NOMO-1 (cell line): ENCODE measurements around the gene CHADL.
"Not testable (repeated sequence)": the region's sequence is repeated elsewhere in the genome, so short reads cannot be mapped to it uniquely, and the experiment has no call there.

ENCODE experiments used
- DNase-seq, 2 experiments: peaks; one replicate each; lab custom pipeline; 2025; ENCODE audit not compliant: unreplicated experiment in 2 of 2; lab: John Stamatoyannopoulos, UW

The CHADL gene, protein sequence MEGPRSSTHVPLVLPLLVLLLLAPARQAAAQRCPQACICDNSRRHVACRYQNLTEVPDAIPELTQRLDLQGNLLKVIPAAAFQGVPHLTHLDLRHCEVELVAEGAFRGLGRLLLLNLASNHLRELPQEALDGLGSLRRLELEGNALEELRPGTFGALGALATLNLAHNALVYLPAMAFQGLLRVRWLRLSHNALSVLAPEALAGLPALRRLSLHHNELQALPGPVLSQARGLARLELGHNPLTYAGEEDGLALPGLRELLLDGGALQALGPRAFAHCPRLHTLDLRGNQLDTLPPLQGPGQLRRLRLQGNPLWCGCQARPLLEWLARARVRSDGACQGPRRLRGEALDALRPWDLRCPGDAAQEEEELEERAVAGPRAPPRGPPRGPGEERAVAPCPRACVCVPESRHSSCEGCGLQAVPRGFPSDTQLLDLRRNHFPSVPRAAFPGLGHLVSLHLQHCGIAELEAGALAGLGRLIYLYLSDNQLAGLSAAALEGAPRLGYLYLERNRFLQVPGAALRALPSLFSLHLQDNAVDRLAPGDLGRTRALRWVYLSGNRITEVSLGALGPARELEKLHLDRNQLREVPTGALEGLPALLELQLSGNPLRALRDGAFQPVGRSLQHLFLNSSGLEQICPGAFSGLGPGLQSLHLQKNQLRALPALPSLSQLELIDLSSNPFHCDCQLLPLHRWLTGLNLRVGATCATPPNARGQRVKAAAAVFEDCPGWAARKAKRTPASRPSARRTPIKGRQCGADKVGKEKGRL

DNA sequence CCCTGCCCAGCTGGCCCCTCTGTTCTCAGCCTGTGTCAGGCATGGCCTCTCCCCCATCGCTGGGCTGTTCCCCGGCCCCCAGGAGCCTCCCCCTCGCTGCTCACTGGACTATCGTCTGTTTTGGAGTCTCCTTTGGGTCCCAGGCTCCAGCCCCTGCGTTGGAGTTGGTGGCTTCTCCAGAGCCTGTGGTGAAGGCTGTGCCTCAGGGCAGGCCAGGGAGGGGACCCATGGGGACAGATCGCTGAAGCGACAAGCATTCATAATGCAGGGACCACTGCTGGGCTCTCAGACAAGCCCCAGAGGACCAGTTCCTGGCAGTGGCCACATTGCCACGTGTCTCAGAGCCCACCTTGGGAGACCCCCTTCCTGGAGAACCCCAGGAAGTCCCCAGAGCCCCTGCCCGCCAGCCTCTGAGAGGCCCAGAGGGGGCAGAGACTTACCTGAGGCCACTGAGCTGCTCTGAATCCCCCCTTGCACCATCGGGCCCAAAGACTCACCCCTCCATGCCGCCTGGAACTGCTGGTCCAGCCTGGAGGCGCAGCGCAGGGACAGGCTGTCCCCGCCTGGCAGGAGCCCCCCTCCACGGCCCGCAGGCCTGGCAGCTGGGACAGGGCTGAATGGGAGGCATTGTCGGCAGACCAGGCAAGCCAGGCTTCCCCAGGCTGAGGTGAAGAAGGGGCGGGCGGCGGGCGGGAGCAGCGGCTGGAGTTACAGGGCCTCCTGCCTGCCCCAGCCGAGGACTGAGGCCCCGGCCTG is at the start of gene CHADL:
Gene CHADL, minus strand, starts transcription at position 555 of the 756 bp plus-strand sequence. Its CDS starts 50 bp downstream, at position 505.
- no peak for DNase-seq

DNA sequence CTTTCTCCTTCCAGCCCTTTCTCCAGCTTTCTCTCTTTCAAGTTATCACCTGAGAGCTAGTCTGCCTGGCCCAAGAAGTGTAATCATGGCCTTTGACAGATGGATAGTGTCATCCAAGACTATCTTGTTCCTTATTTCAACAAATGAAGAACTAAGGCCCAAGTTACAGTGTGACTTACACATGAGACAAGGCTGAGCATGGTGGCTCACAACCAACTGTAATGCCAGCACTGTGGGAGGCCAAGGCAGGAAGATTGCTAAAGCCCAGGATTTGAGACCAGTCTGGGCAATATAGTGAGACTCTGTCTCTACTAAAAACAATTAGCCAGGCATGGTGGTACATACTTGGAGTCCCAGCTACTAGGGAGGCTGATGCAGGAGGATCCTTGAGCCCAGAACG is 48.9 kb upstream of the CHADL start:
- DNase-seq: peak in 1 of 2 experiments; percentile 7

DNA sequence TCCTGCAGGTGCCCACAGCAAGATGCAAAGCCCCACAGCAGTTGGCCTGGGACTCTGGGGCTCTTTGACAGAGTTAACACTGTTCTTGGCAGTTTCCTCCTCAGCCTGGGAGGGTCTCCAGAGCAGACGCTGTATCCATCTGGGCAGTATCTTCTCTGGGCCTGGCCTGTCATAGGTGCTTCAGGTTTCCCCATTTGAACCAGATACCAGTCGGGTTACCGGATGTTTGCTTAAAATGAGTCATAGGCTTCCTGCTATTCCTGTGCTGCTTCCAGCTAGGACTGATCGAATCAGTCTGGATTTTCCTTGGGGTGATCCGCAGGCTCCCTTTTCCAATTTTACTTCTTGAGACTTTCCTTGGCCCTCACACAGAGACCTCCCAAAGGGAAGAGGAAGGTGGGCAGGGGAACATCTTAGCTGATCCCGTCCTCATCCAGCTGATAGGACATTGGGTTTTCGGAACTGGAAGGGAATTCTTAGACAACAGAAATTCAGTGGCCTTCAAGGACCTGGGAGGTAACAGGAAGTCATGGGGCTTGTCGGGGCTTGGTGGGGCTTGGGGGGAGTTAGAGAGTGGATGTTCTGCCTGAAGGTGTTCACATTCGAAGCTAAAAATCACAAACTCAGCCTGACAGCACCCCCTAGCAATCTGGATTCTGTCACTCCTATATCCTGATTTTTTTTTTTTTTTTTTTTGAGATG is 47.7 kb upstream of the CHADL start:
- no peak for DNase-seq

DNA sequence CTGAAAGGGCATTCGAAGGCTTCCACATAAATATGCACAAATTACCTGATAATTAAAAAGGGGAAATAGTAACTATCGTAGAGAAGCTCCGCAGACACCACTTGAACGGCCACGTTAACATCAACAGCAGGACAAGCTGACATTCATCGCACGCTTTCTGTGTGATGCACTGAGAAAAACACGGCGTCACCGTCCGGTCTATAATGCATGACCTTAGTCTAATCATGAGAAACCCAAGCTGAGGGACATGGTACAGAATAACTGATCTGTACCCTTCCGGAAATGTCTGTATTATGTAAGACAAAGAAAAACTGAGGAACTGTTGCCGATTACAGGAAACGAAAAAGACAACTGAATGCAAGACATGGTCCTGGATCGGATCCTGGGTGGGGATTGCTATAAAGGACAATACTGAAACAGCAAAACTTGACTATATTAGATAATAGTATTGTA is 45.9 kb upstream of the CHADL start:
- DNase-seq: peak; percentile 63 to 90

DNA sequence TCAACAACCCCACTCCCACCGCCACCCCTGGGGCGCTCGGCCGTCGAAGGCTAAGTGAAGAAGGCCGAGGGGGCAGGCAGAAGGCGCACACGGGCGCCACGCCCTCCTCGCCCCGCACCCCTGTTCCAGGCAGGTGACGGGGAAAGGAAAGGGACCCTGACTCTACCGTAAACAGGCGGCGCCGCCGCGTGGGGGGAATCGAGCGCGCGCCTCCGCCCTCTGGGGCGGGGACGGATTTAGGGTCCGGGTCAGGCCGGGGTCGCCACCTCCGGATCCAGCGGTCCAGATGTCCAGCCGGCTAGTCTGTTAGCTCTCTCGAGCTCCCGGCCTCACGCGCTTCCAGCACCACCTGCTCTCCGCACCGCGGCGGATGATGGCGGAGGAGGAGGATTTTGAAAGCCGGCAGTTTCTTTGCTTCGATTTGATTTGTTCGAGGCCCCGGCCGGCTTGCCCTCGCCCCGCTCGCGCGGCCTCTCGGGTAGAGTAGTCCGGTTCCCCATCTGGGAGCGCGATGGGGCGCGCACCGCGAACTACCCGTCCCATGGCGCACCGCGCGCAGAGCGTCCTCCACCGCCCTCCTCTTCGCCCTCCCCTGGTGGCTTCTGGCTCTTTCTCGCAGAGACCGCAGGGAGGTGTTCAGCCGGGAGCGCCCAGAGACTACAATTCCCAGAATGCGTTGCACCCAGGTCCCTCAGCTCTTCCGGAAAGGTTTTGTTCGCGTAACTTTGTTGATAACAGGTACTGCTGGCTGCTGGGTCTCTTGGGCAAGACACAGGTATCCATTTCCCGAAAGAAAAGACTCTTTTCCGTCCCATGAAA is 45.3 kb upstream of the CHADL start, which contains the start of gene RANGAP1:
Gene RANGAP1, minus strand, starts transcription at position 368 of the 819 bp plus-strand sequence. CDS start 5,143 bp downstream, outside the sequence.
- peak; percentile 99 to 100 for DNase-seq

DNA sequence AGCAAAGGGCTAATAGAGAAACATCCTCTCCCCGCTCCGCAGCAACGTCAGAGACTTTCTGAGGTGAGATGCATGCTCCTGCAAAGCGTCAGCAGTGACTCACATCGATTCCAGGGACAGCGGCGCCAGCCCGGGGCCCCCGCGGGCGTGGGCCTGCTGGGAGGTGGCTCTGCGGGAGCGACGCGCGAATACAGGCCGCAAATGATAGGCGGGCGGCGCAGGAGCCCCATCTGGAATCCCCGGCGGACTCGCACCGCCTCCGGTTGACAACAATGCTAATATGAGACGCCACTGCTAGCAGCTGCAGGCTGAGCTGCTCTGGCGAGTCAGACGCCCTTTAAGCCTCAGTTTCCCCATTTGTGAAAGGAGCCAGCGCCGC is 44.7 kb upstream of the CHADL start:
- peak; percentile 63 to 70 for DNase-seq

DNA sequence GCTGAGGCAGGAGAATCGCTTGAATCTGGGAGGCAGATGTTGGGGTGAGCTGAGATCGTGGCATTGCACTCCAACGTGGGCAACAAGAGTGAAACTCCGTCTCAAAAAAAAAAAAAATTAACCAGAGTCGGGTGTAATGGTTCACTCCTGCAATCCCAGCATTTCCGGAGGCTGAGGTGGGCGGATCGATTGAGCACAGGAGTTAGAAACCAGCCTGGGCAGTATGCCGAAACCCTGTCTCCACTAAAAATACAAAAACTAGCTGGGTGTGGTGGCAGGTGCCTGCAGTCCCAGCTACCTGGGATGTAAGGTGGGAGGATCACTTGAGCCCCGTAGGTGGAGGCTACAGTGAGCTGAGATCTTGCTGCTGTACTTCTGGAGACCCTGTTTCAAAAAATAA is 43.7 kb upstream of the CHADL start:
- DNase-seq: no peak

DNA sequence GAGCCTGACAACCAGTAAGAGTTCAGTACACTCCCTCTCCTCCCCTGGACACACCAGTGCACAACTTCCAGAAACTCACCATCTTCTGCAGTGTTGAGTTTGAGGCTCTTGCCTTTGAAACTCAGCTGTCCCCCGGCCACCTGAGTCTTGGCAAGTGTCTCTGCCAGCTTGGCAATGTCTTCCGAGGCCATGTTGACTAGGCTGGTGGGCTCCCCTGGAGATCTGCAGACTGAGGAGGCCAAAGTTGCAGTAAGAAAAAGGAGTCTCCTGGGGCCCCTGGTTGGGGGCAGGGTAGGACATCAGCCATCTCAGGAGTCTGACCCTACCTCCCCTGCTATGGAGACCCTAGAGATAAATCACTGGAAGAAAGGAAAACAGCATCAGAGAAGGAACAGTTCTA is 40.1 kb upstream of the CHADL start:
- no peak for DNase-seq

DNA sequence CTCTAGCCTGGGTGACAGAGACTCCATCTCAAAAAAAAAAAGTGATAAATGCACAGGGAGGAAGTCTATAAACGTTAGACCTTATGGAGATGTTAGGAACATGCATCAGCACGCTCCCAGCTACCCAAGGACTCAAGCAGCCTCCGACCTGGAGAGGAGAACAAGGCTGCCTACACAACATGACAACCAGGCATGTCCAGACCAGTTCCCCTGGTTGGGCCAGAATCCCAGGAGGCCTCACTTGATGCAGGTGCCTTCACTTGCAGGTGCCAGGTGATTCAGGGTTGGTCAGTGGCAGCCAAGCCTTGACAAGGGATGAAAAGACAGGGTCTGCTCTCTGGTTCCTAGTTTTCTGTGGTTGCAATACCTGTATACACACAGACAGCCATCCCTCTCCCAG is 39.3 kb upstream of the CHADL start:
- DNase-seq: no peak

DNA sequence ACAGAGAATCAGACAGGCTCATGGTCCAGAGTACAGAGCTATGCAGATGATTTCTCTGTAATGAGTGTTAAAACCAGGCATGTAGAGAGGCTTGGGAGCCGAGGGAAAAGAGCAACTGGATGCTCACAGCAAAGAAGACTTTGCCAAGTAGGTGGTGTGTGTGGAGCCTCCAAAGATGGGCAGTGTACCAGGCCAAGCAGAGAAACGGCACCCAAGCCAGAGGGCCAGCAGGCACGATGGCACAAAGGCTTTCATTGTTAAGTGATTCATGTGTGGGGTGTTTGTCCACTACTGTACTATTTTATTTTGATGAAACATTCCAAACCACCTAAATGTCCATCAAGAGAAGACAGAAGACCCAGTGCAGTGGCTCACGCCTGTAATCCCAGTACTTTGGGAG is 34.1 kb upstream of the CHADL start:
- no peak for DNase-seq

DNA sequence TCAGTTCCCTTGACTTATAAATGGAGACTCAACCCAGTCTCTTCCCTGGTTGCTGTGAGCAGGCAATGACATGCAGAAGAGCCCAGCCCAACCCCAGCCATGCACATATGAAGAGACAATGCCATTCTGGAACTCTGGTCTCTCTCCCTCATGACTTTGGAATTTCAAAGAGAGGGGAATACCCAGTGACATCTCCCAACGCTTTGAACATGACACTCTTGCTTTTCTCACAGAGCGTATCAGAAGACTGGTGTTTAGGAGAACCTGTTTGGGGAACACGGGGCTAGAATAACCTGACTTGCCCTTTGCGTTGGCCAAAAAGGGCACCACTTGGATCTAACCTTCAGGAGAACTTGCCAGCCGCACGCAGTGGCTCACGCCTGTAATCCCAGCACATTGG is 32.4 kb upstream of the CHADL start:
- DNase-seq: no peak

DNA sequence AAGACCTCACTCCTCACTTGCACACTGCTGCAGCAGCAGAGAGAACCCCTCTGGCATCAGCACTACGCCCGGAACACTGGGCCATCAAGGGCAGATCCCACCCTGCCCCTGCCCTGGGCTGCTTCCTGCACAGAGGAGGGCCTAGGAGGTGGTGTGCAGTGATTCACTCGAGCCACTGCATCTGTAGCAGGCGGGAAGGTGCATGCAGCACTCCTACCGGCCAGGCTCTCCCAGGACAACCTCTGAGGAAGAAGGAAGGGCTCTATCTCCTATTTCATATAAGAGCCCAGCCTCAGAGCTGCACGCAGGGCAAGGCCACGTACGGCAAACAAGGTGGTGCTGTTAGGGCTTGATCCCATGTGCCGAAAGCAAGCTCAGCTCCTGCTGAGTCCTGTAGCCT is 31.1 kb upstream of the CHADL start:
- no peak for DNase-seq

DNA sequence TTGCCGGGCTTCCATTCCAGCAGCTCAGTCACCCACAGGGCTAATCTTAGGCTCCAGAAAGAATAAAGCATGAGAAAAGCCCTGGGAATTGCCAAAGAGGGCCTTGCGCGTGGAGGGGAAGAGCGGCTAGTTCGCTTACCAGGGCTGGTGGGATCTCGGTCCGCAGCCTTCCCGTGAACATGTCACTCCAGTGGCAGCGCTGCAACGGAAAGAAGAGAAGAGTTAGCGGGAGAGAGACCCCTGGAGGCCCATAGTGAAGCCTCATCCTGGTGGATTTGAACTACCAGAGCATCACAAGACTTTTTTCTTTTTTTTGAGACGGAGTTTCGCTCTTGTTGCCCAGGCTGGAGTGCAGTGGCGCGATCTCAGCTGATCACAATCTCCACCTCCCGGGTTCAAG is 27.2 kb upstream of the CHADL start:
- DNase-seq: no peak

DNA sequence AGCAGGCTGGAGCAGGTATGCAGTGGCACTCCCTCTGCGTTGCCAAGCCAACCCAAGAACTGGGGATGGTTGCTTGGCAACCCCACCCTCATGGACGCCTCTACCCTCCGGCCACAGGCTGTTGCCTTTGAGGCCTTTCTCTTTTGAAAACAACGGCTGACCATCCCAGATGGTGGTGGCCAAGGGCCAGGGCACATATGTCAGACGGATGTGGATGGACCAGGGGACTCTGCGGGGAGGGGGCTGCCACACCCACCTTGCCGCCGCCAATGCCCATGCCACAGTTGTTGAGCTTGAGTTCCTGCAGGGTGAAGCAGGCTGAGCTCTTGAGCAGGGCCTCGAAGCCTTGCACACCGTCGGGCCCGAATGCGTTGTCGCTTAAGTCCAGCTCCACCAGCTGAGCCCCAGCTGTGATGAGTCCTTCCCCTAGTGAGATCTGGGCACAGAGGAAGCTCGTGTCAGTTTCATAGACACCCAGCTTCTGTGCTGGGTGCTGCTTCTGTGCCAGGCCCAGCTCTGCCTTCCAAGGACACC is 23.7 kb upstream of the CHADL start:
- no peak for DNase-seq

DNA sequence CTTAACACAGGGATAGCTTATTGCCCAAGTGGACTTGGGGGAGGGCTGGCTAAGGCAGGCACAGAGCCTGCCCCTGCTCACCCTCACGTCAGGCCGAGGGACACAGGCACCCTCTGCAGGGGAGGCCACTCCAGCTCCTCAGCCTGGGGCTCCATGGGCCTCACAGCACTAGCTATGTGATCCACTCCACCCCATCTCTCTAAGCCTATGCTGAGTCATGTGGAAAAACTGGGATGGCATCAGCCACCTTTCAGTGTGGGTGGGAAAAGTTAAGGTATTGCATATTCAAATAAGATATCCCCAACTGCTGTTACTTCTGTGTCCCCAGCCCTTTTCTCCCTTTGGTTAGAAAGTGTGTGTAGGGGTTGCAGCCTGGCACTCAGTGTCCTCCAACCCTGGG is 23.0 kb upstream of the CHADL start:
- no peak for DNase-seq

DNA sequence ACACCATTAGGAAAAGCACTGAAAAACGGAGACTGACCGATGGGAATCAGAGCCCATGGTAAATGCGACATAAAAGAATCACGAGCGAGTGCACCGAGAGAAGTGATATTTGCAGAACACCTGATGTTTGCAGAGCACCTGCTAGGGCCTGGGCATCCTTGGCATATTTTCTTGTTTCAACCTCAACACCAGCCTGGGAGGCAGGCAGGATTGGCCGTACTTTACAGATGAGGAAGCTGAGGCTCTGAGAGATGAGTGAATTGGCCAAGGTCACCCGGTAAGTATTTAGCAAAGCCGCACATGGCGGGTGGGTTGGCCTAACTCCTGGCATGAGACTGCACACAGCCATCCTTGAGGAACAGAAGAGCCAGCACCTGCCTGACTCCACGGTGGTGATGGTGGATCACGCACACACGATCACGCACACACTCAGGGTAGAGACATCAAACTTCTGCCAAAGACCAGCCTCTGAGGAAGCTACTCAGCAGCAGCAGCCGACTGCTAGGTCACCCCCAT is 21.6 kb upstream of the CHADL start:
- DNase-seq: no peak

DNA sequence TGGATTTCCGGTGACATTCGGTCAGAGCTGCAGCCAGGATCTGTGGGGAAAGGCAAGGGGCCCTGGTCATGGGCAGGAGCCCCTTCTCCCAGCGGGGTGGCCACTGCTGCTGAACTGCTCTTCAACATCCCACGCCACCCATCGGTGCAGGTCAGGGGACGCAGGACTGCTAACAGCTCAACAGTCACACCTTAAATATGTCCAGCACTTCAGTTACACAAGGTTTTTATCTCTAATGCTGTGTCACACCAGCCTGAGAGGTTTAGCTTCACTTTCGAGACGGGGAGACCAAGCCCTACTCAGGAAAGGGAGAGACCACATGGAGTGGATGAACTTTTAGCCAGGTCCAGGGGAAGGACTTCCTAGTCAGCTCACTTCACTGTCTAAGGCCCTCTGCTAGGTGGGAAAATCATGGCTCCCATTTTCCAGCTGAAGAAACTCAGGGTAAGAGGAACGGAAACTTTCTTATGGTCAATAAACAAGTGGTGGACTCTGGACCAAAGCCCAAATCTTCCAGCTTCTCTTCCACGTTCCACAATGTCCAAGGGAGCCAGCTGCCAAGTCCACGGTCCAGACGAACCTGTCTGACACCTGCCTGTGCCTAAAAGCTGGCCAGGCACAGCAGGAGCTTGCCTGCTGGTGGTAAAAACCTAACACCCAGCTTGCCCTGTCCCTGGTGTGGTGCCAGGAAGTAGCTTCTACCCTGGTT is 21.0 kb upstream of the CHADL start:
- DNase-seq: no peak

DNA sequence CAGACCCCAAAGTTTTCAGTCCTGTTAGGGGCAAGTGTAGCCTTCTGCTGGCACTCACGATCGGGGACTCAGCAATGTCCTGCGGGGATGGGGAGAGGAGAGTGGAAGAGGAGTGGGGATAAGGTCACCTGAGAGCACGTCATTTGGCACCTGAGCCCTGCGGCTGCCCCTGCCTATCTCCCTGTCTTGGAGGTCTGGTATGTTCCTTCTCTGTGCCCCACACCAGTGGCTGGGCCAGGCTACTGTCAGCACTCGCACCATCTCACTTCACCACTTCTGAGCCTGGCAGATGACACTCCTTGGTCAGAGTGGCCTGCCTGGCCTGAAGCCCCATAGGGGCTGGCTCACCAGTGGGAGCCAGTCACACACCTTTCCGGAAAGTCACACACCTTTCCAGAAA is 20.1 kb upstream of the CHADL start:
- DNase-seq: no peak

DNA sequence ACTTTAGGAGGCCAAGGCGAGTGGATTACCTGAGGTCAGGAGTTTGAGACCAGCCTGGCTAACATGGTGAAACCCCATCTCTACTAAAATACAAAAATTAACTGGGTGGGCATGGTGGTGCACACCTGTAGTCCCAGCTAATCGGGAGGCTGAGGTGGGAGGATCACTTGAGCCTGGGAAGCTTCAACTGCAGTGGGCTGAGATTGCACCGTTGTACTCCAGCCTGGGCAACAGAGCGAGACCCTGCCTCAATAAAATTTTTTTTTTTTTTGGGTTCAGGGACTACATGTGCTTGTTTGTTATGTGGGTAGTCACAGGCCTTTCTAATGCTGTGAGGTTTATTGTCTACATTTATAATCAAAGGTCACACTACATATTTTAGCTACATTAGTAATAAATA is 19.0 kb upstream of the CHADL start:
- DNase-seq: not testable (repeated sequence)
